ENCODE data around the gene ABCG1. TPM values are rescaled to one million over a fixed set of nuclear protein-coding genes. Genes with fewer than 3 reads are reported as not detected.

ABCG1 gene
- total and polyA plus RNA-seq, 11 donors: 3.3 to 25.3 (median 13.5) TPM

GRCh38 chr21:42319851-42320572 is 101.1 kb downstream of the ABCG1 start:
- peaks cover 0 to 10% (median 0%) of the 10 kb centered on the region in 12 donors for H3K4me1 ChIP-seq
- intact Hi-C loops (cut with DNase I): loop anchor here in 3 of 10 donors (10.0 kb wide), 1 partner anchor 125 kb away; no protein-coding TSS in a partner anchor
- DNase-seq: no peak
- H3K36me3 ChIP-seq: no peaks in the 10 kb centered on the region
- ATAC-seq: peak in 1 of 4 donors; percentile 32
- H3K27ac ChIP-seq: no peak overlapping the region
- H3K27me3 ChIP-seq: peaks cover 0 to 8% (median 0%) of the 10 kb centered on the region in 9 donors
- 65 to 89% (median 76%) methylated on average over 5 to 17 of the region's 17 CpGs for WGBS, 4 donors
- H3K4me3 ChIP-seq: no peak overlapping the region
- TF ChIP-seq POLR2A (IDR thresholded peaks at IDR 0.05): no peak
- TF ChIP-seq, protein P1, sequence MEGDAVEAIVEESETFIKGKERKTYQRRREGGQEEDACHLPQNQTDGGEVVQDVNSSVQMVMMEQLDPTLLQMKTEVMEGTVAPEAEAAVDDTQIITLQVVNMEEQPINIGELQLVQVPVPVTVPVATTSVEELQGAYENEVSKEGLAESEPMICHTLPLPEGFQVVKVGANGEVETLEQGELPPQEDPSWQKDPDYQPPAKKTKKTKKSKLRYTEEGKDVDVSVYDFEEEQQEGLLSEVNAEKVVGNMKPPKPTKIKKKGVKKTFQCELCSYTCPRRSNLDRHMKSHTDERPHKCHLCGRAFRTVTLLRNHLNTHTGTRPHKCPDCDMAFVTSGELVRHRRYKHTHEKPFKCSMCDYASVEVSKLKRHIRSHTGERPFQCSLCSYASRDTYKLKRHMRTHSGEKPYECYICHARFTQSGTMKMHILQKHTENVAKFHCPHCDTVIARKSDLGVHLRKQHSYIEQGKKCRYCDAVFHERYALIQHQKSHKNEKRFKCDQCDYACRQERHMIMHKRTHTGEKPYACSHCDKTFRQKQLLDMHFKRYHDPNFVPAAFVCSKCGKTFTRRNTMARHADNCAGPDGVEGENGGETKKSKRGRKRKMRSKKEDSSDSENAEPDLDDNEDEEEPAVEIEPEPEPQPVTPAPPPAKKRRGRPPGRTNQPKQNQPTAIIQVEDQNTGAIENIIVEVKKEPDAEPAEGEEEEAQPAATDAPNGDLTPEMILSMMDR (IDR thresholded peaks at IDR 0.05): peak in 3 of 12 donors; percentile 13 to 20 (median 13)
- H3K9me3 ChIP-seq: no peaks in the 10 kb centered on the region

DNA sequence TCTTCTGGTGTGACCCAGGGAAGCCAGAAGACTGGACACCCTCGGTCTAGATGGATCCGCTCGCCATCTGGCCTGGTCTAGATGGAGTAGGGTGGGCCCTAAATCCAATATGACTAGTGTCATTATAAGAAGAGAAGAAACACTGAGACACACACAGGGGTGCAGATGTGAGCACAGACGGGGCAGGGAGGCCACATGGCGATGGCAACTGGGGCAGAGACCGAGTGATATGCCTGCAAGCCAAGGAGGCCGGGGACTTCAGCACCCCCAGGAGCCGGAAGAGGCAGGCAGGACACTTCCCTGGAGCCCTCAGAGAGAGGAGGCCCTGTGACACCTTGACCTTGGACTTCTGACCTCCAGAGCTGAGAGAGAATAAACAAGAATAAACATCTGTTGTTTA is 101.9 kb downstream of the ABCG1 start:
- peaks cover 0 to 8% (median 0%) of the 10 kb centered on the region in 9 donors for H3K27me3 ChIP-seq
- DNase-seq (no peak), ATAC-seq (no peak)
- intact Hi-C loops (cut with DNase I): no loop called here
- no peaks in the 10 kb centered on the region for H3K36me3 ChIP-seq
- 92 to 96% (median 93%) methylated on average over 8 of the region's 8 CpGs for WGBS, 4 donors
- no peak overlapping the region for H3K27ac ChIP-seq
- peaks cover 0 to 4% (median 0%) of the 10 kb centered on the region in 12 donors for H3K9me3 ChIP-seq
- peaks cover 0 to 10% (median 0%) of the 10 kb centered on the region in 12 donors for H3K4me1 ChIP-seq
- no peak for TF ChIP-seq POLR2A (IDR thresholded peaks at IDR 0.05)
- no peak overlapping the region for H3K4me3 ChIP-seq

GRCh38 chr21:42321231-42321630 is 102.3 kb downstream of the ABCG1 start:
- no peaks in the 10 kb centered on the region for H3K36me3 ChIP-seq
- TF ChIP-seq, protein P1 (IDR thresholded peaks at IDR 0.05): no peak
- TF ChIP-seq POLR2A (IDR thresholded peaks at IDR 0.05): no peak
- H3K27ac ChIP-seq: no peak overlapping the region
- WGBS, 4 donors: 86 to 90% (median 88%) methylated on average over 10 of the region's 10 CpGs
- no peak overlapping the region for H3K4me3 ChIP-seq
- intact Hi-C loops (cut with DNase I): no loop called here
- H3K4me1 ChIP-seq: peaks cover 0 to 10% (median 0%) of the 10 kb centered on the region in 12 donors
- H3K27me3 ChIP-seq: peaks cover 0 to 8% (median 0%) of the 10 kb centered on the region in 9 donors
- DNase-seq (no peak), ATAC-seq (no peak)
- H3K9me3 ChIP-seq: peaks cover 0 to 6% (median 0%) of the 10 kb centered on the region in 12 donors

GRCh38 chr21:42321845-42322244 is 102.9 kb downstream of the ABCG1 start:
- Histone ChIP-seq H3K4me1 (peaks cover 0 to 10% (median 0%) of the 10 kb centered on the region in 12 donors), H3K4me3 (no peak overlapping the region), H3K36me3 (no peaks in the 10 kb centered on the region), H3K27me3 (peaks cover 0 to 8% (median 0%) of the 10 kb centered on the region in 9 donors), H3K9me3 (peaks cover 0 to 6% (median 0%) of the 10 kb centered on the region in 12 donors), H3K27ac (no peak overlapping the region)
- DNase-seq (no peak), ATAC-seq (no peak)
- WGBS, 4 donors: 68 to 92% (median 87%) methylated on average over 2 to 4 of the region's 4 CpGs
- no peak for TF ChIP-seq POLR2A (IDR thresholded peaks at IDR 0.05)
- TF ChIP-seq, protein P1 (IDR thresholded peaks at IDR 0.05): no peak
- intact Hi-C loops (cut with DNase I): loop anchor here in 1 of 10 donors (2.0 kb wide), 1 partner anchor 33 kb away; no protein-coding TSS in a partner anchor

Data from heart left ventricle (tissue), 16 donors.